Mesenchymal stem cell (in vitro differentiated cells and primary cell): ENCODE measurements around the gene RHCE.
"Not testable (repeated sequence)": the region's sequence is repeated elsewhere in the genome, so short reads cannot be mapped to it uniquely, and the experiment has no call there.

Experiments used
- DNase-seq: peaks from one replicate; pipeline ENCODE4 v3.0.0-alpha.2; 2013
- H2AFZ ChIP-seq: one replicate; pipeline ENCODE4 v1.6.1; 2013; ENCODE audit warnings: low read depth, mild to moderate bottlenecking, control low read depth, inconsistent platforms, low read length, moderate library complexity
- H2AK5ac ChIP-seq: 2 replicates; pipeline ENCODE4 v1.6.1; 2013; ENCODE audit warnings: low read length, moderate library complexity, mild to moderate bottlenecking, inconsistent platforms; ENCODE audit not compliant: severe bottlenecking
- H2BK120ac ChIP-seq: one replicate; pipeline ENCODE4 v1.6.1; 2013; ENCODE audit warnings: low read depth, mild to moderate bottlenecking, inconsistent platforms, low read length, moderate library complexity
- H2BK12ac ChIP-seq, 2 experiments: one replicate each; pipeline ENCODE4 v1.6.1; 2013; ENCODE audit warnings: inconsistent platforms in 2 of 2, low read length in 2 of 2, mild to moderate bottlenecking in 2 of 2, moderate library complexity in 2 of 2, control low read depth in 1 of 2
- H2BK15ac ChIP-seq: one replicate; pipeline ENCODE4 v1.6.1; 2013; ENCODE audit warnings: mild to moderate bottlenecking, low read depth, inconsistent platforms; ENCODE audit not compliant: poor library complexity, severe bottlenecking
- H2BK5ac ChIP-seq: 2 replicates; pipeline ENCODE4 v1.6.1; 2013; ENCODE audit warnings: low read depth, mild to moderate bottlenecking, low read length, control low read depth, inconsistent platforms; ENCODE audit not compliant: poor library complexity, severe bottlenecking
- H3K14ac ChIP-seq, 2 experiments: one replicate each; pipeline ENCODE4 v1.6.1; 2013; ENCODE audit warnings: inconsistent platforms in 2 of 2, low read length in 2 of 2, control low read depth in 1 of 2, mild to moderate bottlenecking in 1 of 2, moderate library complexity in 1 of 2
- H3K18ac ChIP-seq, 2 experiments: one replicate each; pipeline ENCODE4 v1.6.1; 2013; ENCODE audit warnings: inconsistent platforms in 2 of 2, low read length in 2 of 2, control low read depth in 1 of 2, low read depth in 1 of 2, mild to moderate bottlenecking in 1 of 2
- H3K23ac ChIP-seq, 2 experiments: one replicate each; pipeline ENCODE4 v1.6.1; 2013; ENCODE audit warnings: inconsistent platforms in 2 of 2, low read length in 2 of 2, mild to moderate bottlenecking in 2 of 2, moderate library complexity in 2 of 2, control low read depth in 1 of 2
- H3K27ac ChIP-seq: 2 replicates; pipeline ENCODE4 v1.5.1; 2013; ENCODE audit warnings: mild to moderate bottlenecking, moderate library complexity, low read length, control low read depth, inconsistent platforms; ENCODE audit not compliant: poor library complexity, severe bottlenecking
- H3K27me3 ChIP-seq, 2 experiments: 2 replicates each; pipeline versions ENCODE4 v1.6.1 to v1.7.0; 2013; ENCODE audit warnings: low read length in 2 of 2, mild to moderate bottlenecking in 2 of 2, moderate library complexity in 2 of 2, control low read depth in 1 of 2, inconsistent platforms in 1 of 2; ENCODE audit not compliant: control insufficient read depth in 1 of 2, insufficient read depth in 1 of 2
- H3K36me3 ChIP-seq, 2 experiments: 2 replicates each; pipeline versions ENCODE4 v1.6.1 to v1.7.0; 2013; ENCODE audit warnings: low read length in 2 of 2, control low read depth in 1 of 2, inconsistent platforms in 1 of 2, low read depth in 1 of 2, mild to moderate bottlenecking in 1 of 2; ENCODE audit not compliant: insufficient read depth in 2 of 2, control insufficient read depth in 1 of 2
- H3K4ac ChIP-seq, 2 experiments: one replicate each; pipeline ENCODE4 v1.6.1; 2013; ENCODE audit warnings: inconsistent platforms in 2 of 2, low read length in 2 of 2, mild to moderate bottlenecking in 2 of 2, moderate library complexity in 2 of 2, control low read depth in 1 of 2, low read depth in 1 of 2
- H3K4me1 ChIP-seq: 2 replicates; pipeline ENCODE4 v1.6.1; 2013; ENCODE audit warnings: low read depth, low read length, control low read depth; ENCODE audit not compliant: control insufficient read depth, insufficient read depth
- H3K4me2 ChIP-seq: 2 replicates; pipeline ENCODE4 v1.6.1; 2013; ENCODE audit warnings: low read length, mild to moderate bottlenecking, inconsistent platforms; ENCODE audit not compliant: poor library complexity, severe bottlenecking
- H3K4me3 ChIP-seq, 2 experiments: 2 replicates each; pipeline versions ENCODE4 v1.5.1 to v1.7.0; 2013; ENCODE audit warnings: low read length in 2 of 2, mild to moderate bottlenecking in 2 of 2, control low read depth in 1 of 2, low read depth in 1 of 2; ENCODE audit not compliant: insufficient read depth in 1 of 2
- H3K79me1 ChIP-seq: replicated peaks from 2 replicates; pipeline ENCODE4 v1.6.1; 2013; ENCODE audit warnings: mild to moderate bottlenecking, control low read depth, low read length, inconsistent platforms; ENCODE audit not compliant: poor library complexity, severe bottlenecking
- H3K9ac ChIP-seq: 2 replicates; pipeline ENCODE4 v1.7.0; 2013; ENCODE audit warnings: mild to moderate bottlenecking, low read length, moderate library complexity
- H3K9me3 ChIP-seq: 2 replicates; pipeline ENCODE4 v1.7.0; 2013; ENCODE audit warnings: mild to moderate bottlenecking, low read length; ENCODE audit not compliant: control insufficient read depth
- H4K8ac ChIP-seq: one replicate; pipeline ENCODE4 v1.6.1; 2013; ENCODE audit warnings: inconsistent platforms, mild to moderate bottlenecking, low read length, moderate library complexity
- H4K91ac ChIP-seq: one replicate; pipeline ENCODE4 v1.6.1; 2013; ENCODE audit warnings: mild to moderate bottlenecking, low read length, inconsistent platforms
- WGBS: methylation state at CpG from one replicate; pipeline ENCODE4 v1.1.7; 2013; ENCODE audit warnings: mixed read lengths; 5-methylcytosine and 5-hydroxymethylcytosine counted together

RHCE gene

GRCh38 chr1:25341746-25342145 is 78.9 kb downstream of the RHCE start:
- Histone ChIP-seq H3K4me2 (no peak overlapping the region), H3K27ac (no peak overlapping the region), H3K9ac (peak overlapping the region; percentile 65), H3K4ac (no peak overlapping the region), H3K23ac (no peak overlapping the region), H3K36me3 (peaks cover 11 to 33% of the 10 kb centered on the region in 2 experiments), H3K27me3 (no peaks in the 10 kb centered on the region), H3K4me3 (no peak overlapping the region), H4K8ac (no peak overlapping the region), H2BK15ac (no peak overlapping the region), H3K4me1 (peaks cover 7% of the 10 kb centered on the region), H2AFZ (no peak overlapping the region), H2BK5ac (no peak overlapping the region), H2BK120ac (no peak overlapping the region), H3K79me1 (peaks cover 7% of the 10 kb centered on the region), H2BK12ac (no peak overlapping the region), H3K14ac (no peak overlapping the region), H4K91ac (no peak overlapping the region), H3K18ac (no peak overlapping the region), H2AK5ac (no peak overlapping the region), H3K9me3 (no peaks in the 10 kb centered on the region)
- no peak for DNase-seq
- 77% methylated on average over 6 of the region's 6 CpGs for WGBS

GRCh38 chr1:25338986-25339385 is 81.6 kb downstream of the RHCE start:
- Histone ChIP-seq H2BK120ac (no peak overlapping the region), H4K91ac (no peak overlapping the region), H3K4me3 (peak overlapping the region; percentile 84 to 92), H2BK12ac (no peak overlapping the region), H3K18ac (no peak overlapping the region), H3K23ac (no peak overlapping the region), H3K14ac (no peak overlapping the region), H3K27ac (peak overlapping the region; percentile 98), H4K8ac (no peak overlapping the region), H3K4ac (no peak overlapping the region), H2BK5ac (no peak overlapping the region), H2AK5ac (no peak overlapping the region), H3K79me1 (peaks cover 5% of the 10 kb centered on the region), H3K4me1 (peaks cover 7% of the 10 kb centered on the region), H3K27me3 (no peaks in the 10 kb centered on the region), H3K9me3 (no peaks in the 10 kb centered on the region), H3K9ac (peak overlapping the region; percentile 96), H3K4me2 (peak overlapping the region; percentile 85), H2BK15ac (no peak overlapping the region), H2AFZ (no peak overlapping the region), H3K36me3 (peaks cover 4 to 20% of the 10 kb centered on the region in 2 experiments)
- WGBS, result 3% methylated on average over 6 of the region's 6 CpGs
- DNase-seq, result no peak

- H2BK12ac ChIP-seq, result peak within 1 kb of the TSS in 1 of 2 experiments; percentile 32
- peak within 1 kb of the TSS; percentile 85 for H3K4me2 ChIP-seq
- peak within 1 kb of the TSS; percentile 96 for H3K9ac ChIP-seq
- peak within 1 kb of the TSS in 1 of 2 experiments; percentile 1 for H3K23ac ChIP-seq
- peaks cover 2% of the 10 kb centered on the region for H3K79me1 ChIP-seq
- H3K4me1 ChIP-seq, result peaks cover 3% of the 10 kb centered on the region
- peak within 1 kb of the TSS; percentile 86 to 92 for H3K4me3 ChIP-seq
- peak within 1 kb of the TSS; percentile 86 for H2BK120ac ChIP-seq
- no peaks in the 10 kb centered on the region for H3K27me3 ChIP-seq
- peak within 1 kb of the TSS; percentile 94 for H4K91ac ChIP-seq
- H2AFZ ChIP-seq, result peak within 1 kb of the TSS; percentile 98
- H2BK5ac ChIP-seq, result peak within 1 kb of the TSS; percentile 96
- H3K4ac ChIP-seq, result peak within 1 kb of the TSS; percentile 89 to 91
- H2AK5ac ChIP-seq, result no peak within 1 kb of the TSS
- peak within 1 kb of the TSS; percentile 96 for H4K8ac ChIP-seq
- H3K9me3 ChIP-seq, result no peaks in the 10 kb centered on the region
- peak within 1 kb of the TSS; percentile 98 for H3K27ac ChIP-seq
- H3K18ac ChIP-seq, result peak within 1 kb of the TSS; percentile 83 to 98
- H2BK15ac ChIP-seq, result peak within 1 kb of the TSS; percentile 92
- under 1% methylated on average over 43 of the region's 75 CpGs for WGBS
- H3K14ac ChIP-seq, result peak within 1 kb of the TSS in 1 of 2 experiments; percentile 81
- peak; percentile 94 for DNase-seq
- peaks cover 3 to 16% of the 10 kb centered on the region in 2 experiments for H3K36me3 ChIP-seq
These were observed 82.2 kb downstream of the RHCE start, which contains the start of gene TMEM50A for GRCh38 chr1:25338188-25338981. Gene TMEM50A, plus strand, starts transcription at chr1:25338334. Its CDS starts 2,153 bp downstream, at chr1:25340487.

- Histone ChIP-seq H2BK5ac (peak overlapping the region; percentile 84), H3K18ac (peak overlapping the region; percentile 43 to 93), H3K9ac (peak overlapping the region; percentile 96), H3K4me3 (peak overlapping the region; percentile 70 to 84), H3K4me2 (peak overlapping the region; percentile 63), H3K14ac (peak overlapping the region in 1 of 2 experiments; percentile 75), H3K27ac (peak overlapping the region; percentile 95)
- not testable (repeated sequence) for H3K27me3 ChIP-seq, H3K4me1 ChIP-seq, H3K79me1 ChIP-seq, H3K4ac ChIP-seq, H4K8ac ChIP-seq, H2AFZ ChIP-seq, H2BK120ac ChIP-seq, H3K36me3 ChIP-seq, H2AK5ac ChIP-seq, H3K9me3 ChIP-seq, H4K91ac ChIP-seq, H3K23ac ChIP-seq, H2BK15ac ChIP-seq, H2BK12ac ChIP-seq
- 0% methylated on average over 5 of the region's 39 CpGs for WGBS
- DNase-seq, result peak; percentile 25
These were observed 83.0 kb downstream of the RHCE start for GRCh38 chr1:25337483-25338187.
